ENCODE data around the gene APBB1. TPM values are rescaled to one million over a fixed set of nuclear protein-coding genes. Genes with fewer than 3 reads are reported as not detected.
A peak's percentile ranks its signal among the peaks of the same experiment; 100 is the strongest.

The APBB1 gene
- polyA plus RNA-seq, 1 donor from 2014 or later = 21.4 TPM

DNA sequence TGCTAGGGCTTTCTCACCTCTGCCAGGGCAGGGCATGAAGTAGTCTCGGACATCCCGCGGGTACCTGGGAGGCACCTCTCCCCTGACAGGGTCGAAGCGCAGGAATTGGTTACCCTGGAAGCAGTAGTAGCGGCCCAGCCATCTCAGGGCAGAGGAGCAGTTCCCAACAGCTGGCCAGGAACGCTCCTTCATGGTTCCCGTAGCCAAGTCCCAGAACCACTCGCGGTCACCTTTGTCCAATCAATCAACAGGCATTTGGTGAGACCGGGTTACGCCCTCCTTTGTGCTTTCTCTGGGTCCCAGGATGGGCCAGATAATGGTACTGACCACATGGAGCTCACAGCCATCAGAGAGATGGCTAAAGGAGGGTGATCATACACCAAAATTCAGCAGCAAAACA is 18.5 kb upstream of the APBB1 start:
- Mint-ChIP-seq H3K9me3 (no peaks in the 10 kb centered on the region), H3K4me1 (peaks cover 0 to 2% (median 0%) of the 10 kb centered on the region in 3 donors), H3K4me3 (no peak overlapping the region), H3K27ac (no peak overlapping the region), H3K27me3 (peaks cover 8% of the 10 kb centered on the region), H3K36me3 (no peaks in the 10 kb centered on the region)

GRCh38 chr11:6433998-6434660 is 15.2 kb upstream of the APBB1 start:
- Mint-ChIP-seq H3K4me1 (peaks cover 0 to 2% (median 0%) of the 10 kb centered on the region in 3 donors), H3K27ac (no peak overlapping the region), H3K27me3 (peaks cover 8% of the 10 kb centered on the region), H3K9me3 (no peaks in the 10 kb centered on the region), H3K36me3 (peaks cover 2% of the 10 kb centered on the region), H3K4me3 (no peak overlapping the region)

DNA sequence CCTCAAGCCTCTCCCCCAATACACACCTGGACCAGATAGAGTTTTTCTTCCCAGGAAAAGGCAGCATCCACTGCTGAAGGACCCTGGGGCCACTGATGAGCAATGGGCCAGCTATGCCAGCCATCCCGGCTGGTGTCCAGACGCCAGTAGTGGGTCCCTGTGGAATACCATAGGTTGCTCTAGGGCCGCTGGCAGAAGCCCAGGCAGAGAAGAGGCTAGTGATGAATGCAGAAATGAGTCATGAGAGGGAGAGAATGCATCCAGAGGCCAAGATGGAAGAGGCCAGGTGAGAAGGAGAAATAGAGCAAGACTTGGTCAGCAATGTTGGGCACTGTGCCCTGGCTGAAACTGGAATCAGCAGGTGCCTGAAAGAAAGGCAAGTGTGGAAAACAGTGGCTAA is 13.0 kb upstream of the APBB1 start:
- no peak overlapping the region for H3K27ac Mint-ChIP-seq
- H3K9me3 Mint-ChIP-seq = no peaks in the 10 kb centered on the region
- peaks cover 8% of the 10 kb centered on the region for H3K27me3 Mint-ChIP-seq
- peaks cover 2% of the 10 kb centered on the region for H3K36me3 Mint-ChIP-seq
- H3K4me3 Mint-ChIP-seq = no peak overlapping the region
- H3K4me1 Mint-ChIP-seq = peaks cover 0 to 2% (median 0%) of the 10 kb centered on the region in 3 donors

- Mint-ChIP-seq H3K27me3 (peaks cover 18% of the 10 kb centered on the region), H3K27ac (no peak overlapping the region)
Measured at GRCh38 chr11:6427516-6427915, 8.6 kb upstream of the APBB1 start.

GRCh38 chr11:6420677-6421076 is 1.8 kb upstream of the APBB1 start:
- Mint-ChIP-seq H3K4me1 (peaks cover 1 to 4% (median 4%) of the 10 kb centered on the region in 3 donors), H3K27ac (no peak overlapping the region), H3K4me3 (peak overlapping the region in 3 of 4 donors; percentile 2 to 89 (median 47)), H3K36me3 (no peaks in the 10 kb centered on the region), H3K9me3 (no peaks in the 10 kb centered on the region), H3K27me3 (peaks cover 24% of the 10 kb centered on the region)

More at GRCh38 chr11:6427516-6427915, 8.6 kb upstream of the APBB1 start:
- Mint-ChIP-seq H3K36me3 (peaks cover 2% of the 10 kb centered on the region), H3K4me1 (no peaks in the 10 kb centered on the region), H3K9me3 (no peaks in the 10 kb centered on the region), H3K4me3 (no peak overlapping the region)

DNA sequence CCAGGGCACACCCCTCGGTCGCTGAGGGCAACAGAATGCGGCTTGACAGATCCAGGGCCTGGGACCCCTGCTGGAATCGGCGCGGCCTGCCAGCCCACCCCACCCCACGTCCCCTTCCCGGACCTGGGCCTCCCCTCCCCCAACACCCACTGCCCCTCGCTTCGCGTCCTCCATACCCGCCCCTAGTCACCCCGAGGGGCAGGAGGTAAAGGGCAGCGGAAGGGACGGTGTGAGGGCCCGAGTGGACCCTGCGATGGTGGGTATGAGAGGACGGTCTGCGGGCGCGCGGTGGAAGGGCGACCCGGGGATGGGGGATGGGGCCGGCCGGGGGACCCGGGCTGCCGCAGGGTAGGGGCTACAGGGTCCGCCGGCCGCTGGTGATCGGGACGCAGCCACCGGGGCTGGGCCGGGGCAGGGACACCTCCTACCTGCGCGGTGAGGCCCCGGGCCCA is 311 bp downstream of the APBB1 start:
- H3K4me1 Mint-ChIP-seq = peaks cover 1 to 4% (median 4%) of the 10 kb centered on the region in 3 donors
- no peaks in the 10 kb centered on the region for H3K9me3 Mint-ChIP-seq
- H3K36me3 Mint-ChIP-seq = no peaks in the 10 kb centered on the region
- H3K27ac Mint-ChIP-seq = no peak overlapping the region
- H3K27me3 Mint-ChIP-seq = peaks cover 12% of the 10 kb centered on the region
- H3K4me3 Mint-ChIP-seq = no peak overlapping the region

- peaks cover 12% of the 10 kb centered on the region for H3K27me3 Mint-ChIP-seq
- no peak overlapping the region for H3K27ac Mint-ChIP-seq
- H3K4me1 Mint-ChIP-seq = peaks cover 1 to 6% (median 4%) of the 10 kb centered on the region in 3 donors
- H3K9me3 Mint-ChIP-seq = no peaks in the 10 kb centered on the region
- no peaks in the 10 kb centered on the region for H3K36me3 Mint-ChIP-seq
- H3K4me3 Mint-ChIP-seq = no peak overlapping the region
Measured at GRCh38 chr11:6417907-6418556, 862 bp downstream of the APBB1 start.

DNA sequence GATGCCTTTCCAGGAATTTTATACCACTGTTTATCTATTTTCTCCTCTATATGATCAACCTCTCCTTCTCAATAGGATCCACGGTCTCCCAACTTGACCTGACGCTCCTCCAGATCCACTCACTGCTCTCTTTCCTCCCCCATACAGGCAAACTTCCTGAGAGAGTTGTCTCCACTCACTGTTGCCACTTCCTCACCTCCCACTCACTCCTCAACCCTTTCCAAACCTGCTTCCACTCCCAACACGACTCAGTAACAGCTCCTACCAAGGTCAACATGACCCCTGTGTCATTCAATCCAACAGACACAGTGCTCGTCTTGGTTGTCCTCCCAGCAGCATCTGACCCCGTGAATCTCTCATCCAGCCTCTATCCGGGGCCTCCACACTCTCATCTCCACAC is 3.1 kb downstream of the APBB1 start:
- no peaks in the 10 kb centered on the region for H3K36me3 Mint-ChIP-seq
- H3K27me3 Mint-ChIP-seq = peaks cover under 1% of the 10 kb centered on the region
- H3K9me3 Mint-ChIP-seq = no peaks in the 10 kb centered on the region
- H3K4me3 Mint-ChIP-seq = no peak overlapping the region
- peaks cover 1 to 8% (median 4%) of the 10 kb centered on the region in 3 donors for H3K4me1 Mint-ChIP-seq
- H3K27ac Mint-ChIP-seq = no peak overlapping the region

DNA sequence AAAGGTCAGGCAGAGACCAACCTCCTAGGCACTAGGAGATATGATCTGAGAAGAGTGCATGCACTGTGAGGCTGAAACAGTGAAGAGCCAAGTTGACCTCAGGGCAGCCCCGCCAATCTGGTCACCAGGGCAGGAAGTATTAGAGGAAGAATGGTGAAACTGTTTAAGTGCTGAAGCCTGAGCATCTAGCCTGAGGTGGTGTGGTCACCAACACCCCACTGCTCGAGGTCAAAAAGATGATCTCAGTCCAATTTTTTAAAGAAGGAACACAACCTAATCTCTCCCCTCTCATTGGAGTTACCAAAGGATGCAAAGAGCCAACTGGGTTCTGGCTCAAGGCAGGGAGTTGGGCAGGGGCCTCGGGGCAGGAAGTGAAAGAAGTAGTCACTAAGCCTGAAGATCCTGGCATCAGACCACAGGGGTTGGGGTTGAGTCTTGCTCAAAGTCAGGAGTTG is 4.0 kb downstream of the APBB1 start:
- Mint-ChIP-seq H3K9me3 (no peaks in the 10 kb centered on the region), H3K36me3 (no peaks in the 10 kb centered on the region), H3K4me3 (no peak overlapping the region), H3K4me1 (peaks cover 0 to 8% (median 4%) of the 10 kb centered on the region in 3 donors), H3K27me3 (no peaks in the 10 kb centered on the region), H3K27ac (no peak overlapping the region)

GRCh38 chr11:6413791-6414201 is 5.1 kb downstream of the APBB1 start:
- no peaks in the 10 kb centered on the region for H3K9me3 Mint-ChIP-seq
- no peak overlapping the region for H3K27ac Mint-ChIP-seq
- H3K4me1 Mint-ChIP-seq = peaks cover 0 to 4% (median 0%) of the 10 kb centered on the region in 3 donors
- no peaks in the 10 kb centered on the region for H3K27me3 Mint-ChIP-seq
- H3K36me3 Mint-ChIP-seq = no peaks in the 10 kb centered on the region
- no peak overlapping the region for H3K4me3 Mint-ChIP-seq

DNA sequence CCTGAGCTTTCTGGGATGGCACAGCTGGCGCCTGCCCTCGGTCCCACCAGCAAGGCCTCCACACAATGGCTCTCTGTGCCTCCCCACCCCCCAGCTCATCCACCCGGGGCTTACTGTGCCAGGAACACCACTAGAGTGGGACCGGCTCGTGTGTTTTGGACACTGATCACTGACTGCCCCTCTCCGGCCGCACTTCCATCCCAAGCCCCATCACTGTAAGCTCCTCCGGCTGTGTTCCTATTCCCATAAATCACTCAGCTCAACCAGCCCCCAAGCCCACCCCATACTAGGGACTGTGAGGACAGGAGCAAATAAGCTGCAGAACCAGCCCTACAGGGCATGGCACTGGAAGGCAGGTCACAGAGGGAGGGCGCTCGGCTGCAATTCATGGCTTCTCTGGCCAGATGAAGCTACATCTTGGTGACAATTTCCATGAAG is 7.3 kb downstream of the APBB1 start:
- Mint-ChIP-seq H3K27me3 (no peaks in the 10 kb centered on the region), H3K4me3 (no peak overlapping the region), H3K9me3 (no peaks in the 10 kb centered on the region), H3K36me3 (no peaks in the 10 kb centered on the region), H3K4me1 (peaks cover 5 to 11% (median 6%) of the 10 kb centered on the region in 3 donors), H3K27ac (no peak overlapping the region)

DNA sequence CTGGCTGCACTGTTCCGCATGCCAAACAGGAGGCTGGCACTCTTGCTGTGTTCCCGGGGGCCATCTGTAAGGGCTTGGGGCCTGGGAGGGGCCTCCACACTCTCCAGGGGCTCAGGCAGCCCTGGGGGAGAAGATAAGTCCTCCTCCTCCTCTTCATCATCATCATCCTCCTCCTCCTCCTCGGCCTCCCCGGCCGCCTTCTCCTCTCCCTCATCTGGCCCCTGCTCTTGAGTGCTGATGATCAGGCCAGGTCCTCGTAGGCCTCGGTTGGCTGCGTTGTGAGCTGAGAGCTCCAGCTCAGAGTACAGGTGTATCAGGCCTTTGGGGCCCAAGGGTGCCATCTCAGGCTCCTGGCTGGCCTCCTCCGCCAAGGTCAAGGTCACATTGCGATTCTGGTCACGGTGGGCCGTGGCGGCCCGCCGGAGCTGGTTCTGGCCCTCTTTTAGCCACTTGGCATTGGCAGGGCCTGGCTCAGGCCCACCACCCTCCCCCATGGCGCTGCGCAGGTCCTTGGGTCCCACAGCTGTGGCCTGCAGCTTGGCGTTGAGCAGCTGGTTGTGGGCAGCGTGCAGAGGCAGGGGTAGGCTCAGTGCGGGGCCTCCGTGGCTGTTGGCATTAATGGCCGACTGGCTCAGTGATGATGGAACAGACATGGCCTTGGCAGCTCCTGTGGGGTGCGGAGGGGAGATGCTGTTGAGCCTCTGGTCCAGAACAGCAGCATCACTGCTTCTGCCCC is 8.0 kb downstream of the APBB1 start:
- H3K27me3 Mint-ChIP-seq = no peaks in the 10 kb centered on the region
- peaks cover 5 to 13% (median 6%) of the 10 kb centered on the region in 3 donors for H3K4me1 Mint-ChIP-seq
- no peak overlapping the region for H3K4me3 Mint-ChIP-seq
- H3K27ac Mint-ChIP-seq = no peak overlapping the region
- H3K36me3 Mint-ChIP-seq = no peaks in the 10 kb centered on the region
- H3K9me3 Mint-ChIP-seq = no peaks in the 10 kb centered on the region

- Mint-ChIP-seq H3K4me1 (peaks cover 15 to 31% (median 22%) of the 10 kb centered on the region in 3 donors), H3K4me3 (no peak overlapping the region), H3K9me3 (no peaks in the 10 kb centered on the region), H3K27me3 (peaks cover 1% of the 10 kb centered on the region), H3K27ac (peak overlapping the region in 1 of 3 donors; percentile 7), H3K36me3 (no peaks in the 10 kb centered on the region)
Measured at GRCh38 chr11:6406370-6406769, 12.5 kb downstream of the APBB1 start.

GRCh38 chr11:6405846-6406245 is 13.0 kb downstream of the APBB1 start:
- H3K9me3 Mint-ChIP-seq = no peaks in the 10 kb centered on the region
- H3K4me1 Mint-ChIP-seq = peaks cover 15 to 31% (median 22%) of the 10 kb centered on the region in 3 donors
- no peaks in the 10 kb centered on the region for H3K36me3 Mint-ChIP-seq
- peaks cover 1% of the 10 kb centered on the region for H3K27me3 Mint-ChIP-seq
- no peak overlapping the region for H3K27ac Mint-ChIP-seq
- H3K4me3 Mint-ChIP-seq = no peak overlapping the region

DNA sequence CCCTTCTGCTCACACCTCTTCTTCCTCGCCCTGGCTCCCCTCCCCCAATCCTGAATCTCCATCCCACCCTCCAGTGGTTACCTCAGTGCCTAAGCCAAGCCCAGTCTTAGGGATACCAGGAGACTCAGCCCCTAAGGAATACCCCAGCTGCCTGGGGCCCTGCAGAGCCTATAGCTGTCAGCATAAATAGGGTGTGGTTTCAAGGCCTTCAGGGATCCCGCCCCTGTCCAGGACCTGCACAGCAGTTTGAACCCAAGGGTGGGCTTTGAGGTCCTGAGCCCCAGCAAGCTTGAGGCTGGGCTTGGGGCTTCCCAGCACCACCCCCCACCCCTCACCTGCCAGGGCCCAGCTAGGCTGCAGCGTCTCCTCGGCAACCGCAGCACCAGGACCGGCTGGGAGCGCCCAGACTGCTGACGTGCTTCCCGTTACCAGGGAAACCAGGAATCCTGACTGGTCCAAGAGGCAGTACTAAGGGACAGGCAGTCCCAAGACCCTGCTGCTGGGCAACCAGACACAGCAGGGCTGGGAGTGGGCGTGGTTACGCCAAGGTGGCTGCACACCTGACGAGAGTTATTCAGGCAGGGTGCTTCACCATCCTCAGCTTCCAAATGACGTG is 13.7 kb downstream of the APBB1 start:
- peak overlapping the region in 1 of 4 donors; percentile 30 for H3K4me3 Mint-ChIP-seq
- peak overlapping the region in 1 of 3 donors; percentile 46 for H3K27ac Mint-ChIP-seq
- H3K27me3 Mint-ChIP-seq = peaks cover 1% of the 10 kb centered on the region
- no peaks in the 10 kb centered on the region for H3K36me3 Mint-ChIP-seq
- H3K9me3 Mint-ChIP-seq = no peaks in the 10 kb centered on the region
- peaks cover 15 to 31% (median 22%) of the 10 kb centered on the region in 3 donors for H3K4me1 Mint-ChIP-seq

Measured in IgD-negative memory B cell (primary cell).